ENCODE data around the gene NLRC5.

- TF ChIP-seq MAX (IDR thresholded peaks at IDR 0.05; ENCODE audit: insufficient read depth, insufficient read length) (no peak), MYC (IDR thresholded peaks at IDR 0.05; ENCODE audit: low read depth, low read length) (no peak), JUN (IDR thresholded peaks at IDR 0.05; ENCODE audit: borderline replicate concordance, insufficient read depth, insufficient read length, low read depth) (no peak), POLR2A (IDR thresholded peaks at IDR 0.05; ENCODE audit: low read depth, low read length) (no peak), EZH2 (IDR thresholded peaks at IDR 0.05; ENCODE audit: borderline replicate concordance, low read depth, low read length, severe bottlenecking) (no peak), POLR2AphosphoS5 (IDR thresholded peaks at IDR 0.05; ENCODE audit: insufficient read depth, low read depth, low read length) (no peak), FOS (IDR thresholded peaks at IDR 0.05; ENCODE audit: borderline replicate concordance, insufficient read depth, low read length) (no peak), GATA2 (IDR thresholded peaks at IDR 0.05; ENCODE audit: insufficient read depth, insufficient read length, low read depth, low read length) (no peak)
- TF ChIP-seq, protein P1, sequence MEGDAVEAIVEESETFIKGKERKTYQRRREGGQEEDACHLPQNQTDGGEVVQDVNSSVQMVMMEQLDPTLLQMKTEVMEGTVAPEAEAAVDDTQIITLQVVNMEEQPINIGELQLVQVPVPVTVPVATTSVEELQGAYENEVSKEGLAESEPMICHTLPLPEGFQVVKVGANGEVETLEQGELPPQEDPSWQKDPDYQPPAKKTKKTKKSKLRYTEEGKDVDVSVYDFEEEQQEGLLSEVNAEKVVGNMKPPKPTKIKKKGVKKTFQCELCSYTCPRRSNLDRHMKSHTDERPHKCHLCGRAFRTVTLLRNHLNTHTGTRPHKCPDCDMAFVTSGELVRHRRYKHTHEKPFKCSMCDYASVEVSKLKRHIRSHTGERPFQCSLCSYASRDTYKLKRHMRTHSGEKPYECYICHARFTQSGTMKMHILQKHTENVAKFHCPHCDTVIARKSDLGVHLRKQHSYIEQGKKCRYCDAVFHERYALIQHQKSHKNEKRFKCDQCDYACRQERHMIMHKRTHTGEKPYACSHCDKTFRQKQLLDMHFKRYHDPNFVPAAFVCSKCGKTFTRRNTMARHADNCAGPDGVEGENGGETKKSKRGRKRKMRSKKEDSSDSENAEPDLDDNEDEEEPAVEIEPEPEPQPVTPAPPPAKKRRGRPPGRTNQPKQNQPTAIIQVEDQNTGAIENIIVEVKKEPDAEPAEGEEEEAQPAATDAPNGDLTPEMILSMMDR (IDR thresholded peaks at IDR 0.05; ENCODE audit: extremely low read depth in 1 of 2, insufficient read depth in 1 of 2, low read depth in 1 of 2, low read length in 2 of 2) = no peak
Observed at GRCh38 chr16:57089406-57089805, 100.0 kb downstream of the NLRC5 start.

All from endothelial cell of umbilical vein (primary cell).